HG03439 (cell line): Measurements from ENCODE around the gene GOLPH3L.
A peak's percentile ranks its signal among the peaks of the same experiment; 100 is the strongest.
"Not testable (repeated sequence)": the region's sequence is repeated elsewhere in the genome, so short reads cannot be mapped to it uniquely, and the experiment has no call there.

Source experiments
- ATAC-seq: cut with Tn5 transposase; IDR thresholded peaks from one replicate; pipeline ENCODE4 v1.9.1; 2021; ENCODE audit warnings: mild to moderate bottlenecking, moderate library complexity; ENCODE audit not compliant: unreplicated experiment

The GOLPH3L gene

GRCh38 chr1:150660584-150660983, 36.4 kb downstream of the GOLPH3L start:
- no peak for ATAC-seq

GRCh38 chr1:150657064-150657463, 39.9 kb downstream of the GOLPH3L start:
- ATAC-seq, result not testable (repeated sequence)

- ATAC-seq, result not testable (repeated sequence)
Observed at GRCh38 chr1:150654635-150655034, 42.3 kb downstream of the GOLPH3L start.

GRCh38 chr1:150650193-150650592, 46.8 kb downstream of the GOLPH3L start:
- no peak for ATAC-seq

DNA sequence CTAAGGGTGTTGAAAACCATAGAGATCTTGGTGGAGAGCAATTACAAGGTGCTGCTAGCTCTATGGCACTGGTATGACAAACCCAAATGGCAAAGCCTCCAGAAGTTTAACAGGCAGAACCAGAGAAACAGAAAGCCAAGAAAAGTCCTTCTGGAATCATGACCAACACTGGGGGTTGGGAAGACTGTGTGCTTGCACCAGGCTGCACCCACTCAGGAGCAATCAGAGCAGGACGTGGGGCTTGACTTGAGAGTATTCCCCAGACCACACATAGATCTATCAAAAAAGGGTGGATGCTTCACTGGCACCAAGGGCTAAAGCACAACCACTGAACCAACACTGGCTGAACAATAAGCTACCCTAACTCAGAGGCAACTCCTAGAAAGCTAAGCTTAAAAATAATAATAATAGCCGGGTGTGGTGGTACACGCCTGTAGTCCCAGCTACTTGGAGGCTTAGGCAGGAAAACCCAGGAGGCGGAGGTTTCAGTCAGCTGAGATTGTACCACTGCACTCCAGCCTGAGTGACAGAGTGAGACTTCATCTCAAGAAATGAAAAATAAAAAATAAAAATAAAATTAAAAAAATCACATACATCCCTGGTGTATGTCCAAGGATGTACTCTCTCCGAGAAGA, 47.4 kb downstream of the GOLPH3L start:
- no peak for ATAC-seq

GRCh38 chr1:150642296-150642695, 54.7 kb downstream of the GOLPH3L start:
- no peak for ATAC-seq

DNA sequence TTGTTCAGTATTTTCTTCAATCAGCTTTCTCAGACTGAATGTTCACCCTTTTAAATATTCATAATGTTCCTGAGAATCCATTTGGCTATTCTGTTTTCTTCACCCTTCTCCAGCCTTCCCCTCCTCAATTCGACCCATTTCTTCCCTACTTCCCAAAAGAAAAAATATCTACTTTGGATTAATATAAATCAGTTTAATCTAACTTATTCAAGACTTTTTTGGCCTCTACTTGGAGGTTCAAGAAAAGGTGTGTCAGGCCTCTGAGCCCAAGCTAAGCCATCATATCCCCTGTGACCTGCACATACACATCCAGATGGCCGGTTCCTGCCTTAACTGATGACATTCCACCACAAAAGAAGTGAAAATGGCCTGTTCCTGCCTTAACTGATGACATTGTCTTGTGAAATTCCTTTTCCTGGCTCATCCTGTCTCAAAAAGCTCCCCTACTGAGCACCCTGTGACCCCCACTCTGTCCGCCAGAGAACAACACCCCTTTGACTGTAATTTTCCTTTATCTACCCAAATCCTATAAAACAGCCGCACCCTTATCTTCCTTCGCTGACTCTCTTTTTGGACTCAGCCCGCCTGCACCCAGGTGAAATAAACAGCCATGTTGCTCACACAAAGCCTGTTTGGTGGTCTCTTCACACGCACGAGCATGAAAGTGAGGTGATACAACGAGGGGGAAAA, 55.7 kb downstream of the GOLPH3L start:
- not testable (repeated sequence) for ATAC-seq

GRCh38 chr1:150638430-150638829, 58.5 kb downstream of the GOLPH3L start:
- ATAC-seq, result not testable (repeated sequence)

GRCh38 chr1:150634839-150635622, 61.9 kb downstream of the GOLPH3L start:
- ATAC-seq, result not testable (repeated sequence)

GRCh38 chr1:150629115-150629928, 67.6 kb downstream of the GOLPH3L start, which contains the start of gene ENSA:
TSS of gene ENSA (minus strand) at chr1:150629612. CDS start at chr1:150629470, 142 bp downstream.
- ATAC-seq, result peak; percentile 94

DNA sequence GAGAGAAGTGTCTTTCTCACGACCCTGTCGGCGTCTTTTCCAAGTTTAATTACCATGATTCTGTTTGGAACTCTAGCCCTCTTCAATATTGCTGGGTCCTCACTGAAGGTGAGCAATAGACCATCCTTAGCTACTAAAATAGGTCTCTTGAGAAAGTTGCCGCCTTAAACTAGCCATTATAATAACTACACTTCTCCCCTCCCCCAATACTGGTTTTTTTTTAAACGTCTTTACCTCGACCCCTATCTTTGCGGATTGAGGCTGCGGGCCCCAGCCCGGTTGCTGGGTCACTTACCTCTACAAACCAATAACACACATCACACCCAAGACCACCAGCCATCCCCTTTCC, 68.2 kb downstream of the GOLPH3L start:
- no peak for ATAC-seq

DNA sequence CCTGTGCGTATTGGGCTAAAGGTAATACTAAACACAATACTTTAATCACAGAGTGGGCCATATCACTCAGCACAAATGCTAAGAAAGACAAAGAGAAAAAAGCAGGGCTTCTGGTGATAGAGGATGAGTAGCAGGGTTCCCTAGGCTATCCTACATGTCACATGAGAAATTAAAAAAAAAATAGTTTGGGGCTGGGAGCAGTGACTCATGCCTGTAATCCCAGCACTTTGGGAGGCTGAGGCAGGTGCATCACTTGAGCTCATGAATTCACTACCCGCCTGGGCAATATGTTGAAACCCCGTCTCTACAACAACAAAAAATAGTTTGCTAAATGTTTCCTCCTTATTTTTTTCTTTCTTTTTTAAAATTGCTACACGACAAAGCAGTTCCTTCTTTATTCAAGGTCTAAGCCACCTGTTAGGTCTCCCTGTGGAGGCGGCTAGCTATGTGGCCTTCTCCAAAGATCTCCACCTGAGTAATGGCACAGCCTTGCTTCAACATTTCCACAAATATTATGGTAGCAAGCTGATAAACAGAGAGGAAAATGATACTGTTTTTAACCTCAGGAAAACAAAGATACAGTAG, 69.0 kb downstream of the GOLPH3L start:
- ATAC-seq, result no peak

GRCh38 chr1:150626150-150626549, 70.8 kb downstream of the GOLPH3L start:
- no peak for ATAC-seq

DNA sequence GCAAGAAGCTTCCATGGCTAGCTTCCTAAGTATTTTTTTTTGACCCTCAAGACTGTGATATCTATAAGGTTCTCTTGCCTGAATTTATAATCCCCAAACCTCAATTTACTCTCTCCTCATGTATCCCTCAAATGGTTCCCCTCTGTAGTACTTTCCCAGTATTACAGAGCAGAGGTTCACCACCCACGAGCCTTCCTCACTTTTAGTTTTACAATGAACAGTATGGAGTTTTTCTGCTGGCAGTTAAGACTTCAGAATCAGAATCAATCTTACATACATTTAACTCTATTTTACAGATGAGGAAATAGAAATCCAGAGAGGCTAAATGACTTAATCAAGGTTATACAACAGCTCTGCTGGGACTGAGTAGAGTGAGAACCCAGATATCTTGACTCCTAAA, 72.4 kb downstream of the GOLPH3L start:
- not testable (repeated sequence) for ATAC-seq

DNA sequence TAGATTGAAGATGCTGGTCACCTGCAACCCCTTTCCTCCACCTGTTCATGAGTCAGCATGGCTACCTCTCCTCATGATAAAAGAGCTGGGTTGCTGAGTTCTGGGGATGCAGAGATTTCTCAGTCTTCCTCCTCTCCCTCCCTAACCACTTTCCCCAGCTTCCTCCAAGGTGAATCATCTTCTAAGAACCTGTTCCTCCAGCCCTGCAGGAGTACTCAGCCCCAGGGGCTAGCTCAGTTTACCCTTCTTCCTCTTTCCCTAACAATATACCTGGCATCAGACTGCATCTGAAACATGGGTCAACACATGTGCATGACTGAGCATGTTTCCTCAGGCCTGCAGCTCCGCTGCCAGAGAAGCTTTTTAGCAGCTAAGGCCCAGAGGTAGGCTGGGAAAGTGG, 72.8 kb downstream of the GOLPH3L start:
- ATAC-seq, result not testable (repeated sequence)

DNA sequence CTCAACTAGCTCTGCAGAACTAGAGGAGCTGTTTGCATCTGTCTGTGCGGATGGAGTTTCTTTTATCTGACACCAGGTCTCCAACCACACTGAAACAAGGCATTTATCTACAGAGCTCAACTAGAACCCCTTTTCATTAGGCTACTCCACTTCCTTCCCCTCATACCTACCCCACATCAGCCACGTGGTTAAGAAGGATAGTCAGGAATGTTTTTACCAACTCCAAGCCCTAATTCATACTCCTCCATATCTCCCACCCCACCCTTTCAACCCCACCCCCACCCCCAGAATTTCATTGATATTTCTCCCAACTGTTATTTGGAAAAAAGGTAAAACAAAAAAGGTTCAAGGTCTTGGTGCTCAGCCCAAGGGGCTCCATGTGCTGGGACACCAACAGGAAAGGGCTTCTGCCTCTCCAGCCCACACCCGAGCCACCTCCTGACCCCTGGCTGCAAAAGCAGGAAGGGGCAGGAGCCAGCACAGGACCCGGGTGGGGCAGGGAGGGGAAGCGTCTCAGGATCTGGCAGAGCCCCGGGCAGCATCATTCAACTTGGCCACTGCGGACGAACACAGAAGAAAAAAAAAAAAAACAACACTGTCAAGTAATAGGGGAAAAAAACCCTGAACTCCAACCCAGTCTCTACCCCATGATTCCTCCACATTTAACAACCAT, 74.5 kb downstream of the GOLPH3L start:
- ATAC-seq, result no peak

DNA sequence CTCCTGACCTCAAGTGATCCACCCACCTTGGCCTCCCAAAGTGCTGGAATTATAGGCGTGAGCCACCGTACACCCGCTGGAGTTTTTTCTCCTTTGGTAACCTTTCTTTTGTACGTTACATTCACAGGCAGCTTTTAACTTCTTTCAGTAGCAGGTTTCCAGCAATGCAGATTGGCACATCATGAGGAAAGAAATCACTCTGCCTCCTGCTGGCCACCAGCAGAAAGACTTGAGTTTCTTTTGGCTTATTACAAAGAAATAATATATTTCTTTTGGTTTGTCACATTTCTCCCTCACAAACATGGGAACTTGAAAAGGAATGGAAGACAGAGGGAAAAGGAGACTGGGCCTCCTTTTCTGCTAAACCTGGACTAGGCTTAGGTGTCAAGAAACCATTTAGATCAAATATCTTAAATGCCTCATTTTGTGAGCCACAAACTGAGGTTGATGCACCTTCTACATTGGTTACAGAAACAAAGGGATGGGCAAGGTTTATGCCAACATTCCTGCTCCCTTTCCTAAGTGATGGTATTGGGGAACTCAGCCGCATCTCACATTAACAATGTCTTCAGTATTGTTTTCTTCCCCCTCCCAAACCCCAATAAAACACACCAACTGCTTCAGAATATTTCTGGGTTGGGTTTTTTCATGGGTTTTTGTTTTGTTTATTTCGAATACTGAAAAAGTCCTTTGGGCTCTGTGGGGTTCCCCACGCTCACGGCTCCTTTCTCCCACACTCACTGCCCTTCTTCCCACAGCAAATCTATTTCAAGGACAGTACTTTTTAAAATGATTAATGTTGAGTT, 75.3 kb downstream of the GOLPH3L start:
- no peak for ATAC-seq

DNA sequence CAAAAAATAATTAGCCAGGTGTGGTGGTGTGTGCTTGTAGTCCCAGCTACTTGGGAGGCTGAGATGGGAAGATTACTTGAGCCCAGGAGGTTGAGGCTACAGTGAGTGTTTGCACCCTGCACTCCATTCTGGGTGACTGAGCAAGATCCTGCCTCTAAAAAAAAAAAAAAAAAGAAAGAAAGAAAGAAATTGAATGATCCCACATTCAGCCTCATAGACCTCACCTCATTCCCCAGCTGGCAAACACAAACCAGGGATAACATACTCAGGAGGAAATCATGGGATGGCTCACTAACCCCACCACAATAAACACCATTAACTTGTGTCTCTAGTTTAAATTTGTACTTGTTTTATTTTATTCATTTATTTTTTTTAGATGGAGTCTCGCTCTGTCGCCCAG, 76.0 kb downstream of the GOLPH3L start:
- no peak for ATAC-seq
